GM19035 (cell line): ENCODE measurements around the gene KAT8.

Experiments used
- ATAC-seq: cut with Tn5 transposase; IDR thresholded peaks from one replicate; pipeline ENCODE4 v1.9.1; 2021; ENCODE audit not compliant: unreplicated experiment

The KAT8 gene

GRCh38 chr16:31117384-31118222 is at the start of gene KAT8:
KAT8 (plus strand) TSS chr16:31117664; CDS start chr16:31117682, 18 bp downstream.
- ATAC-seq = peak; percentile 93

- ATAC-seq = no peak
Measured at GRCh38 chr16:31071861-31072260, 45.6 kb upstream of the KAT8 start.

GRCh38 chr16:31072540-31073141 is 44.8 kb upstream of the KAT8 start:
- no peak for ATAC-seq

GRCh38 chr16:31073142-31073969 is 44.1 kb upstream of the KAT8 start:
- ATAC-seq = peak; percentile 53

GRCh38 chr16:31073970-31074813 is 43.3 kb upstream of the KAT8 start, which contains the start of the genes ZNF646 and ZNF668:
ZNF646 (plus strand) TSS chr16:31074422; CDS start chr16:31076325, 1,903 bp downstream.
ZNF668 (minus strand) TSS chr16:31074240; CDS start chr16:31064459, 9,781 bp downstream.
- ATAC-seq = peak; percentile 73

- ATAC-seq = no peak
Measured at GRCh38 chr16:31074814-31075183, 42.7 kb upstream of the KAT8 start.

GRCh38 chr16:31076319-31076718 is 41.1 kb upstream of the KAT8 start:
- ATAC-seq = no peak

- no peak for ATAC-seq
Measured at GRCh38 chr16:31077024-31077423, 40.4 kb upstream of the KAT8 start.

GRCh38 chr16:31077592-31078396 is 39.7 kb upstream of the KAT8 start:
- no peak for ATAC-seq

- no peak for ATAC-seq
Measured at GRCh38 chr16:31078597-31079341, 38.7 kb upstream of the KAT8 start.

GRCh38 chr16:31079342-31079944 is 38.0 kb upstream of the KAT8 start:
- ATAC-seq = no peak

GRCh38 chr16:31080035-31080629 is 37.3 kb upstream of the KAT8 start:
- no peak for ATAC-seq

GRCh38 chr16:31080756-31081419 is 36.6 kb upstream of the KAT8 start:
- no peak for ATAC-seq

- no peak for ATAC-seq
Measured at GRCh38 chr16:31081428-31082351, 35.8 kb upstream of the KAT8 start.

- ATAC-seq = no peak
Measured at GRCh38 chr16:31082368-31083045, 35.0 kb upstream of the KAT8 start.

- no peak for ATAC-seq
Measured at GRCh38 chr16:31083081-31083480, 34.4 kb upstream of the KAT8 start.
